ENCODE measurements around the gene CES4A.

Gene CES4A

DNA sequence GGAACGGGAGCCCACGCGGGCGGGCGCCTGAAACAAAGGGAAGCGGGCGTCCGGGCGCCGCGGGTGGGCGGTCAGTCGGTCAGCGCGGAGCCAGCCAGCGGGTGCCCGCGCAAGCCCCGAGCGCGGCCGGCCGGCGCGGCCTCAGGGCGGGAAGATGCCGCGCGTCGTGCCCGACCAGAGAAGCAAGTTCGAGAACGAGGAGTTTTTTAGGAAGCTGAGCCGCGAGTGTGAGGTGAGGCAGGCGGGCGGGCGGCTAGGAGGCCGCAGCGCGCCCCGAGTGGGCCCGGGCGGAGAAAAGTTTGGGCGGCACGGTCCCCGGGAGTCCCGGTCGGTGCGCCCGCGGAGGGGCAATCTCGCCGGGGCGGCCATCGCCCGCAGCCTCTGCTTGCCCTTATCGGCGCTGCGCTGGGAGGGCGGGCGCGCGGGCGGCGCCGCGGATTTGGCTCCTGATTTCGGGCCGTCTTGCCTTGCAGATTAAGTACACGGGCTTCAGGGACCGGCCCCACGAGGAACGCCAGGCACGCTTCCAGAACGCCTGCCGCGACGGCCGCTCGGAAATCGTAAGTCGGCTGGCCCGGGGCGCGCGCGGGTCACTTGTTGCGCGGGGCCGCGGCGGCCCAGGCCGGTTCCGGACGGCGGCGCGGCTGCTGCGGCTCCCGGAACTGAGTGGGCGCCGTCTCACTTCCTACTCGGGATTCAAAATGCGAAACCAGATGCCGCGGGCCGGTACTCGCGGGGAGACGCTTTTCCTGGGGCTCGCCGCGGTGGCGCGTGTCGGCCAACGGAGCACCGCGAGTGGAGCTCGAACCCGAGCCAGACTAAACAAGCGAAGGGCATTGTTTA lies 41.1 kb downstream of the CES4A start:
- peaks cover 5 to 20% of the 10 kb centered on the region in 2 experiments; a peak in 2 of 3 replicates for H3K36me3 ChIP-seq (ENCODE audit: control insufficient read depth in 2 of 2, insufficient read depth in 1 of 2, low read length in 2 of 2)
- POLR2A ChIA-PET: interaction anchor here (0.8 to 3.8 kb wide), 5 partner anchors 9 to 149 kb away, joined by 3 to 15 read pairs (median 5); no protein-coding TSS in a partner anchor
- TF ChIP-seq ZBTB20 (tag by site-specific recombination; IDR thresholded peaks at IDR 0.05) (peak; percentile 35; the same call in 1 of the 2 replicates), KLF16 (tag by site-specific recombination; IDR thresholded peaks at IDR 0.05) (0 out of 2 replicates have a peak, but pooled peaks have one; percentile 21), SCRT1 (tag by site-specific recombination; IDR thresholded peaks at IDR 0.05; ENCODE audit: borderline replicate concordance) (0 out of 2 replicates have a peak, but pooled peaks have one; percentile 30), RBAK (tag by site-specific recombination; IDR thresholded peaks at IDR 0.05) (no peak), ZNF747 (tag by site-specific recombination; IDR thresholded peaks at IDR 0.05) (no peak), SCRT2 (tag by site-specific recombination; IDR thresholded peaks at IDR 0.05) (peak; percentile 96), ZNF510 (tag by site-specific recombination; IDR thresholded peaks at IDR 0.05; ENCODE audit: insufficient replicate concordance) (no peak), GLI4 (tag by site-specific recombination; IDR thresholded peaks at IDR 0.05) (no peak), ZEB2 (tag by site-specific recombination; IDR thresholded peaks at IDR 0.05) (no peak), ZNF600 (tag by site-specific recombination; IDR thresholded peaks at IDR 0.05) (peak; percentile 33; the same call in 1 of the 2 replicates), ZNF561 (tag by site-specific recombination; IDR thresholded peaks at IDR 0.05; ENCODE audit: borderline replicate concordance) (peak; percentile 29), ZSCAN30 (tag by site-specific recombination; IDR thresholded peaks at IDR 0.05) (0 out of 2 replicates have a peak, but pooled peaks have one; percentile 24), ZNF404 (tag by site-specific recombination; IDR thresholded peaks at IDR 0.05) (no peak), ZFHX2 (tag by site-specific recombination; conservative IDR thresholded peaks at IDR 0.05) (peak; percentile 37), ZBTB8A (tag by site-specific recombination; IDR thresholded peaks at IDR 0.05) (peak; percentile 92), ZNF660 (tag by site-specific recombination; IDR thresholded peaks at IDR 0.05) (0 out of 2 replicates have a peak, but pooled peaks have one; percentile 11)
- TF ChIP-seq, protein P1, sequence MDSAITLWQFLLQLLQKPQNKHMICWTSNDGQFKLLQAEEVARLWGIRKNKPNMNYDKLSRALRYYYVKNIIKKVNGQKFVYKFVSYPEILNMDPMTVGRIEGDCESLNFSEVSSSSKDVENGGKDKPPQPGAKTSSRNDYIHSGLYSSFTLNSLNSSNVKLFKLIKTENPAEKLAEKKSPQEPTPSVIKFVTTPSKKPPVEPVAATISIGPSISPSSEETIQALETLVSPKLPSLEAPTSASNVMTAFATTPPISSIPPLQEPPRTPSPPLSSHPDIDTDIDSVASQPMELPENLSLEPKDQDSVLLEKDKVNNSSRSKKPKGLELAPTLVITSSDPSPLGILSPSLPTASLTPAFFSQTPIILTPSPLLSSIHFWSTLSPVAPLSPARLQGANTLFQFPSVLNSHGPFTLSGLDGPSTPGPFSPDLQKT (IDR thresholded peaks at IDR 0.05; ENCODE audit: borderline replicate concordance, low read depth, low read length): no peak
- TF ChIP-seq, protein P2, sequence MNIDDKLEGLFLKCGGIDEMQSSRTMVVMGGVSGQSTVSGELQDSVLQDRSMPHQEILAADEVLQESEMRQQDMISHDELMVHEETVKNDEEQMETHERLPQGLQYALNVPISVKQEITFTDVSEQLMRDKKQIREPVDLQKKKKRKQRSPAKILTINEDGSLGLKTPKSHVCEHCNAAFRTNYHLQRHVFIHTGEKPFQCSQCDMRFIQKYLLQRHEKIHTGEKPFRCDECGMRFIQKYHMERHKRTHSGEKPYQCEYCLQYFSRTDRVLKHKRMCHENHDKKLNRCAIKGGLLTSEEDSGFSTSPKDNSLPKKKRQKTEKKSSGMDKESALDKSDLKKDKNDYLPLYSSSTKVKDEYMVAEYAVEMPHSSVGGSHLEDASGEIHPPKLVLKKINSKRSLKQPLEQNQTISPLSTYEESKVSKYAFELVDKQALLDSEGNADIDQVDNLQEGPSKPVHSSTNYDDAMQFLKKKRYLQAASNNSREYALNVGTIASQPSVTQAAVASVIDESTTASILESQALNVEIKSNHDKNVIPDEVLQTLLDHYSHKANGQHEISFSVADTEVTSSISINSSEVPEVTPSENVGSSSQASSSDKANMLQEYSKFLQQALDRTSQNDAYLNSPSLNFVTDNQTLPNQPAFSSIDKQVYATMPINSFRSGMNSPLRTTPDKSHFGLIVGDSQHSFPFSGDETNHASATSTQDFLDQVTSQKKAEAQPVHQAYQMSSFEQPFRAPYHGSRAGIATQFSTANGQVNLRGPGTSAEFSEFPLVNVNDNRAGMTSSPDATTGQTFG (tag by site-specific recombination; IDR thresholded peaks at IDR 0.05; ENCODE audit: borderline replicate concordance): no peak
- TF ChIP-seq, protein P3, sequence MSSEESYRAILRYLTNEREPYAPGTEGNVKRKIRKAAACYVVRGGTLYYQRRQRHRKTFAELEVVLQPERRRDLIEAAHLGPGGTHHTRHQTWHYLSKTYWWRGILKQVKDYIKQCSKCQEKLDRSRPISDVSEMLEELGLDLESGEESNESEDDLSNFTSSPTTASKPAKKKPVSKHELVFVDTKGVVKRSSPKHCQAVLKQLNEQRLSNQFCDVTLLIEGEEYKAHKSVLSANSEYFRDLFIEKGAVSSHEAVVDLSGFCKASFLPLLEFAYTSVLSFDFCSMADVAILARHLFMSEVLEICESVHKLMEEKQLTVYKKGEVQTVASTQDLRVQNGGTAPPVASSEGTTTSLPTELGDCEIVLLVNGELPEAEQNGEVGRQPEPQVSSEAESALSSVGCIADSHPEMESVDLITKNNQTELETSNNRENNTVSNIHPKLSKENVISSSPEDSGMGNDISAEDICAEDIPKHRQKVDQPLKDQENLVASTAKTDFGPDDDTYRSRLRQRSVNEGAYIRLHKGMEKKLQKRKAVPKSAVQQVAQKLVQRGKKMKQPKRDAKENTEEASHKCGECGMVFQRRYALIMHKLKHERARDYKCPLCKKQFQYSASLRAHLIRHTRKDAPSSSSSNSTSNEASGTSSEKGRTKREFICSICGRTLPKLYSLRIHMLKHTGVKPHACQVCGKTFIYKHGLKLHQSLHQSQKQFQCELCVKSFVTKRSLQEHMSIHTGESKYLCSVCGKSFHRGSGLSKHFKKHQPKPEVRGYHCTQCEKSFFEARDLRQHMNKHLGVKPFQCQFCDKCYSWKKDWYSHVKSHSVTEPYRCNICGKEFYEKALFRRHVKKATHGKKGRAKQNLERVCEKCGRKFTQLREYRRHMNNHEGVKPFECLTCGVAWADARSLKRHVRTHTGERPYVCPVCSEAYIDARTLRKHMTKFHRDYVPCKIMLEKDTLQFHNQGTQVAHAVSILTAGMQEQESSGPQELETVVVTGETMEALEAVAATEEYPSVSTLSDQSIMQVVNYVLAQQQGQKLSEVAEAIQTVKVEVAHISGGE (tag by site-specific recombination; conservative IDR thresholded peaks at IDR 0.05; ENCODE audit: low read depth): peak; percentile 56
- TF ChIP-seq, protein P4, sequence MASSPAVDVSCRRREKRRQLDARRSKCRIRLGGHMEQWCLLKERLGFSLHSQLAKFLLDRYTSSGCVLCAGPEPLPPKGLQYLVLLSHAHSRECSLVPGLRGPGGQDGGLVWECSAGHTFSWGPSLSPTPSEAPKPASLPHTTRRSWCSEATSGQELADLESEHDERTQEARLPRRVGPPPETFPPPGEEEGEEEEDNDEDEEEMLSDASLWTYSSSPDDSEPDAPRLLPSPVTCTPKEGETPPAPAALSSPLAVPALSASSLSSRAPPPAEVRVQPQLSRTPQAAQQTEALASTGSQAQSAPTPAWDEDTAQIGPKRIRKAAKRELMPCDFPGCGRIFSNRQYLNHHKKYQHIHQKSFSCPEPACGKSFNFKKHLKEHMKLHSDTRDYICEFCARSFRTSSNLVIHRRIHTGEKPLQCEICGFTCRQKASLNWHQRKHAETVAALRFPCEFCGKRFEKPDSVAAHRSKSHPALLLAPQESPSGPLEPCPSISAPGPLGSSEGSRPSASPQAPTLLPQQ (tag by site-specific recombination; IDR thresholded peaks at IDR 0.05): peak; percentile 47; the same call in 1 of the 2 replicates
- TF ChIP-seq, protein P5, sequence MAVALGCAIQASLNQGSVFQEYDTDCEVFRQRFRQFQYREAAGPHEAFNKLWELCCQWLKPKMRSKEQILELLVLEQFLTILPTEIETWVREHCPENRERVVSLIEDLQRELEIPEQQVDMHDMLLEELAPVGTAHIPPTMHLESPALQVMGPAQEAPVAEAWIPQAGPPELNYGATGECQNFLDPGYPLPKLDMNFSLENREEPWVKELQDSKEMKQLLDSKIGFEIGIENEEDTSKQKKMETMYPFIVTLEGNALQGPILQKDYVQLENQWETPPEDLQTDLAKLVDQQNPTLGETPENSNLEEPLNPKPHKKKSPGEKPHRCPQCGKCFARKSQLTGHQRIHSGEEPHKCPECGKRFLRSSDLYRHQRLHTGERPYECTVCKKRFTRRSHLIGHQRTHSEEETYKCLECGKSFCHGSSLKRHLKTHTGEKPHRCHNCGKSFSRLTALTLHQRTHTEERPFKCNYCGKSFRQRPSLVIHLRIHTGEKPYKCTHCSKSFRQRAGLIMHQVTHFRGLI (tag by site-specific recombination; IDR thresholded peaks at IDR 0.05): 0 out of 2 replicates have a peak, but pooled peaks have one; percentile 15
- TF ChIP-seq, protein P6, sequence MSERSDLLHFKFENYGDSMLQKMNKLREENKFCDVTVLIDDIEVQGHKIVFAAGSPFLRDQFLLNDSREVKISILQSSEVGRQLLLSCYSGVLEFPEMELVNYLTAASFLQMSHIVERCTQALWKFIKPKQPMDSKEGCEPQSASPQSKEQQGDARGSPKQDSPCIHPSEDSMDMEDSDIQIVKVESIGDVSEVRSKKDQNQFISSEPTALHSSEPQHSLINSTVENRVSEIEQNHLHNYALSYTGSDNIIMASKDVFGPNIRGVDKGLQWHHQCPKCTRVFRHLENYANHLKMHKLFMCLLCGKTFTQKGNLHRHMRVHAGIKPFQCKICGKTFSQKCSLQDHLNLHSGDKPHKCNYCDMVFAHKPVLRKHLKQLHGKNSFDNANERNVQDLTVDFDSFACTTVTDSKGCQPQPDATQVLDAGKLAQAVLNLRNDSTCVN (tag by site-specific recombination; optimal IDR thresholded peaks at IDR 0.05): peak; percentile 83

More for the DNA sequence above, 41.1 kb downstream of the CES4A start:
- CTCF ChIA-PET: interaction anchor here (0.8 to 1.9 kb wide), 5 partner anchors 16 to 1360 kb away, joined by 3 to 6 read pairs (median 4); no protein-coding TSS in a partner anchor
- Histone ChIP-seq H3K4me3 (ENCODE audit: low read depth, low read length) (peak overlapping the region; percentile 84), H3K27ac (ENCODE audit: extremely low read depth, low read depth, low read length) (peak overlapping the region; percentile 79), H3K4me1 (ENCODE audit: control insufficient read depth, insufficient read depth, low read length) (peaks cover 10% of the 10 kb centered on the region), H3K9me3 (ENCODE audit: control insufficient read depth, insufficient read depth, low read depth, low read length) (no peaks in the 10 kb centered on the region)

All from HEK293 (cell line).